HEK293T (cell line): ENCODE results near the gene CSNK2A1.

Experiments
- BHLHE40 ChIP-seq: fragments of 450-650 bp; IDR thresholded peaks from 2 replicates; pipeline ENCODE4 v1.6.1; 2016; ENCODE audit warnings: mild to moderate bottlenecking, moderate library complexity, borderline replicate concordance
- SP1 ChIP-seq: fragments of 450-650 bp; IDR thresholded peaks from 2 replicates; pipeline ENCODE4 v1.6.1; 2017

DNA sequence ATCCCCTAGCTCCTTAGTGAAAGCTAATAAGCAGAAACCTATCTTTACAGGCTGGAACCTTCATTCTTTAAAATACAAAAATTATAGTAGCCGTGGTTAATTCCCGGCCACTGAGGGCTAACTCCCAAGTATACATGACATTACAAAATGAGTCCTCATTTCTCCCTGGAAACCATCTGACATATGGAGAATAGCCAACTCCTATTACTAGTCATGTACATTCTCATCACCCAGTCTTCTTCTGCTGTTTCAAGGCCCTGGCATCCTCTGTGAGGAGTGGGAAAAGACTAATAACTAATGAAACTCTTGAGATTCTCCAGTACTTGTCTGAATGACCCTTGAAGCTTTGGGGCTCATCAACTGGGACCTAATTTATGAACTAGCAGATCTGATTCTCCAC is 30.2 kb downstream of the CSNK2A1 start:
- TF ChIP-seq SP1, result no peak
- no peak for TF ChIP-seq BHLHE40
